Activated T-helper 2 cell treated with anti-CD3 and anti-CD28 coated beads, Interferon-gamma antibody, Interleukin-2, Interleukin-4, amounts not matched to agents 10 μg/mL and 5 μg/mL and 100 μg/mL, durations not matched to agents 14 hours and 24 hours and 36 hours (primary cell): ENCODE measurements around the gene CD151. TPM values are rescaled to one million over a fixed set of nuclear protein-coding genes. Genes with fewer than 3 reads are reported as not detected.

Experiments
- DNase-seq: peaks from one replicate; pipeline ENCODE4 v3.0.0; 2021; ENCODE audit warnings: low spot score
- H3K27ac Mint-ChIP-seq: one replicate; pipeline ENCODE4 v1.8.0; 2021; ENCODE audit warnings: mixed read lengths
- H3K27me3 Mint-ChIP-seq: one replicate; pipeline ENCODE4 v1.8.0; 2021; ENCODE audit warnings: low read depth, mixed read lengths
- H3K36me3 Mint-ChIP-seq: one replicate; pipeline ENCODE4 v1.8.0; 2021; ENCODE audit warnings: low read depth, mixed read lengths
- H3K4me1 Mint-ChIP-seq: one replicate; pipeline ENCODE4 v1.8.0; 2021; ENCODE audit warnings: low read depth, mixed read lengths
- H3K4me3 Mint-ChIP-seq: one replicate; pipeline ENCODE4 v1.8.0; 2021; ENCODE audit warnings: low read depth, mild to moderate bottlenecking, moderate library complexity, mixed read lengths
- H3K9me3 Mint-ChIP-seq: one replicate; pipeline ENCODE4 v1.8.0; 2021; ENCODE audit warnings: mixed read lengths
- intact Hi-C: fragments of 100-400 bp; cut with micrococcal nuclease; formaldehyde crosslinking; loops from one replicate; pipeline ENCODE4 v1.15.1; 2023
- total RNA-seq: library from RNA; stranded (reverse); gene quantifications from 2 replicates; pipeline ENCODE4 v1.2.3, GENCODE V29; 2022

CD151 gene
- total RNA-seq, 1 donor from 2014 or later: 95.7 TPM

DNA sequence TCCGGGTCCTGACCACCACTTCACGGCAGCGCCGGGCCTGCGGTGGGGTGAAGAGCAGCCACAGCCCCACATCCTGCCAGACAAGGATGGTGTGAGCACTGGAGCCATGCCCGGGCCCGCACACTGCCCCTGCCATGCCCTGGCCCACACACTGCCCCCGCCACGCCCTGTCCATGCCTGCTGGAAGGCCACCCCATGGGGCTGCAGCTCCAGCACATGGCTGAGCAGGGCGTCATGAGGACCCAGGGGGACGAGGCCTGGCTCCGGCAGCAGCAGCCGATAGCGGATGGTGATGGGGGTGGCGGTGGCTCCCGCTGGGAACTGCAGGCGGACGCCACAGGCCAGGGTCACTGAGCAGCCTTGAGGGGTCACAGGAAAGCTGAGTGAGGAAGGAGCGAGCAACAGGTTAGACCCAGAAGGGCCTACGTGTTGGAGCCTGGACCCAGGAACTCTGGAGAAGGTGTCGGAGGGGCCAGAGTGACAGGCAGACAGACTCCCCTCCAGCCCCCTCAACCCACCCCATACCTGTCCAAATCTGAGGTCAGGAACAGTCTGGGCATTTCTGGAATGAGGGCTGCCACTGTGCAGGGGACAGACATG, 30.6 kb upstream of the CD151 start:
- H3K27ac Mint-ChIP-seq: no peak overlapping the region
- no peak for DNase-seq
- H3K9me3 Mint-ChIP-seq: no peaks in the 10 kb centered on the region
- intact Hi-C loops: no loop called here
- H3K4me1 Mint-ChIP-seq: no peaks in the 10 kb centered on the region
- H3K27me3 Mint-ChIP-seq: no peaks in the 10 kb centered on the region
- no peak overlapping the region for H3K4me3 Mint-ChIP-seq
- H3K36me3 Mint-ChIP-seq: peaks cover 4% of the 10 kb centered on the region

DNA sequence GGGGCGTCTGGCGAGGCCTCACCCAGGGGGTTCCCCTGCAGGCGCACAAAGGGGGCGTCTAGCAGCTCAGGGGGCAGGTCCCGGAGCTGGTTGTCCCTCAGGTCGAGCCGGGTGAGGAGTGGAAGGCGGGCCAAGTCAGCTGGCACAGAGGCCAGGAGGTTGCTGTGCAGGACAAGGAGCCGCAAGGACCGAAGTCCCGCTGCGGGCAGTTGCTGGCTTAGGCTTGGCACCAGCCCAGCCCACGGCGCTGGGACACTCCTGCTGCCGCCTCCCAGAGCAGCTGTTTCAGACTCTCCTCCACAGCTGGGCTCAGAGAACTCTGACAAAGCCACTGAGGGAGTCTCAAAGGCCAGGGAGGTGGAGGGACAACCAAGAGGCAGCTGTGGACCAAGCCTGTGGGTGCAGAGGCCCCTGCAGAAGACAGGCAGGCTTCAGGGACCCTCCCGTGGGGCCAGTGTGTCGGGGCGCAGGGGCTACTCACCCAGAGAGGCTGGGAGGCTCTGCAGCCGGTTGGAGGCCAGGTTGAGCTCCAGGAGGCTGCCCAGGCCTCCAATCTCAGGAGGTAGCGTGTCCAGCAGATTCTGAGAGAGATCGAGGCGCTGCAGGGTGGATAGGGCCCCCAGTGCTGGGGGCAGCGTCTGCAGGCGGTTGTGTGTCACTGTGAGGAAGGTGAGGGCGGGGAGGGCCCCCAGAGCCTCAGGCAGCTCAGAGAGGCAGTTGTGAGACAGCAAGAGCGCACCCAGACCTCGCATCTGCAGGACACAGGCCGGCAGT, 29.9 kb upstream of the CD151 start:
- Mint-ChIP-seq H3K36me3 (peaks cover 6% of the 10 kb centered on the region), H3K4me1 (peaks cover 2% of the 10 kb centered on the region), H3K9me3 (no peaks in the 10 kb centered on the region), H3K27me3 (no peaks in the 10 kb centered on the region), H3K4me3 (peak overlapping the region; percentile 79), H3K27ac (no peak overlapping the region)
- DNase-seq: no peak
- intact Hi-C loops: no loop called here

DNA sequence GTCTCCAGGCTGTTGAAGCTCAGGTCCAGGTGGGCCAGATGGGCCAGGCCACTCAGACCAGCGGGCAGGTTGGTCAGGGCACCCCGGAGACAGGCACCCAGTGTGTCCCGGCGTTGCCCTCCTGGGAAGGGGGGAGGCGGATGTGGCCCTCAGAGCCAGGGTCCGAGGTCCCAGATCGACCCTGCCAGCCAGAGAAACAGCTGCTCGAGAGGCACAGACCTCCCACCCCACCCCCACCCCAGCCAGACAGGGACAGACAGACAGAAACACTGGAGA, 29.3 kb upstream of the CD151 start:
- no peaks in the 10 kb centered on the region for H3K9me3 Mint-ChIP-seq
- DNase-seq: no peak
- intact Hi-C loops: no loop called here
- peaks cover 3% of the 10 kb centered on the region for H3K4me1 Mint-ChIP-seq
- H3K27me3 Mint-ChIP-seq: no peaks in the 10 kb centered on the region
- H3K4me3 Mint-ChIP-seq: peak overlapping the region; percentile 79
- H3K27ac Mint-ChIP-seq: no peak overlapping the region
- H3K36me3 Mint-ChIP-seq: peaks cover 7% of the 10 kb centered on the region

DNA sequence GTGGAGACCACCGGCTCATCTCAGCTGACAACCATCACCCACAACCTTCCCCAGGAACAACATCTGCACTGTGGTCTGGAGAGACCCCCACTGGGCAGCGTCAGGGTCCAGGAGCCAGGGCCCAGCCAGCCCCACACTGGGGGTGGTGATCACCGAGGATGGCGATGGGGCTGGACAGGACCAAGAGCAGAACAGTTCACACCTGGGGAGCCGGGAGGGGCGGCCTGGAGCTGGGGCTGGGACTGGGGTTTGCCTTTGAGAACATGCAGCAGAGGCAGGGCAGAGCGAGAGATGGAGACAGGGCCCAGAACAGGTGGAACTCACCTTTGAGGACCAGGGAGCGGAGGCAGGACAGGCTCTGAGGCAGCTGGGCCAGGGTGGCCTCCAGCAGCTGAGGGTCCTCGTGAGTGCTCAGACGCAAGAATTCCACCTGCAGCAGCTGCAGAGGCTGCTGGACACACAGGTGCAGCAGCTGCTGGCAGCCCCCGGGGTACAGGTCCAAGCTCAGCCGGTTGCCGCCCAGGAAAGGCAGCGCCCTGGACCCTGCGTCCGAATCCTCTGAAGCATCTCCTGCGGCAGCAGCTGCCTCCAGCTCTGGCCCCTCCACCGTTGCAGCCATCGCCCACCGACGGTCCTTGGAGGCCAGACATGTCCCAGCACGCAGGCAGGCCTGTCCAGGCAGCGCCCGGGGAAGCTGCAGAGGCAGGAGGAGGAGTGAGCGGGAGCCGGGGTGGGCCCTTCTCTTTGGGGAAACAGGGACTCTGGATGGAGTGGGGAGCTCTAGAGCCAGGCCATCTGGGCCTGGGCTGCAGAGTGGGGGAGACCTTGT, 28.8 kb upstream of the CD151 start:
- peaks cover 3% of the 10 kb centered on the region for H3K4me1 Mint-ChIP-seq
- intact Hi-C loops: no loop called here

DNA sequence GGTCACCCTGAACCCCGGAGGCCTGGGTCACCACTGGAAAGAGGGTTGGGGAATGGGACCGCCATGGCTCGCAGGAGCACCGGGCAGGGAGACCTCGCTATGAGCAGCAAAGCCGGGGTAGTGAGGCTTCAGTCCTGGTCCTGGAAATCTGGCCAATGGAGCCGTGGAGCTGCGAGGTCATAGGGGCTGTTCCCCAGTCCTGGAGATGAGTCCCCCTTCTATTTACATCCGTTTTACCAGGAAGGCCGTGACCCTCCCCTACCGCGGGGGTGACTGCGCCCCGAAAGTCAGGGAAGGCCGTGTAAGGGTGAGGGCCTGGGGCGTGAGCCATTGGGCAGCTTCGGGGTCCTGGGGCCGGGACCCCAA, 28.2 kb upstream of the CD151 start:
- H3K27me3 Mint-ChIP-seq: no peaks in the 10 kb centered on the region
- H3K4me1 Mint-ChIP-seq: peaks cover 3% of the 10 kb centered on the region
- intact Hi-C loops: no loop called here
- peaks cover 10% of the 10 kb centered on the region for H3K36me3 Mint-ChIP-seq
- H3K4me3 Mint-ChIP-seq: peak overlapping the region; percentile 79
- DNase-seq: no peak
- H3K27ac Mint-ChIP-seq: peak overlapping the region; percentile 63
- no peaks in the 10 kb centered on the region for H3K9me3 Mint-ChIP-seq

More for the DNA sequence above, 28.8 kb upstream of the CD151 start:
- Mint-ChIP-seq H3K9me3 (no peaks in the 10 kb centered on the region), H3K36me3 (peaks cover 9% of the 10 kb centered on the region), H3K27me3 (no peaks in the 10 kb centered on the region), H3K27ac (peak overlapping the region; percentile 63), H3K4me3 (peak overlapping the region; percentile 79)
- no peak for DNase-seq

DNA sequence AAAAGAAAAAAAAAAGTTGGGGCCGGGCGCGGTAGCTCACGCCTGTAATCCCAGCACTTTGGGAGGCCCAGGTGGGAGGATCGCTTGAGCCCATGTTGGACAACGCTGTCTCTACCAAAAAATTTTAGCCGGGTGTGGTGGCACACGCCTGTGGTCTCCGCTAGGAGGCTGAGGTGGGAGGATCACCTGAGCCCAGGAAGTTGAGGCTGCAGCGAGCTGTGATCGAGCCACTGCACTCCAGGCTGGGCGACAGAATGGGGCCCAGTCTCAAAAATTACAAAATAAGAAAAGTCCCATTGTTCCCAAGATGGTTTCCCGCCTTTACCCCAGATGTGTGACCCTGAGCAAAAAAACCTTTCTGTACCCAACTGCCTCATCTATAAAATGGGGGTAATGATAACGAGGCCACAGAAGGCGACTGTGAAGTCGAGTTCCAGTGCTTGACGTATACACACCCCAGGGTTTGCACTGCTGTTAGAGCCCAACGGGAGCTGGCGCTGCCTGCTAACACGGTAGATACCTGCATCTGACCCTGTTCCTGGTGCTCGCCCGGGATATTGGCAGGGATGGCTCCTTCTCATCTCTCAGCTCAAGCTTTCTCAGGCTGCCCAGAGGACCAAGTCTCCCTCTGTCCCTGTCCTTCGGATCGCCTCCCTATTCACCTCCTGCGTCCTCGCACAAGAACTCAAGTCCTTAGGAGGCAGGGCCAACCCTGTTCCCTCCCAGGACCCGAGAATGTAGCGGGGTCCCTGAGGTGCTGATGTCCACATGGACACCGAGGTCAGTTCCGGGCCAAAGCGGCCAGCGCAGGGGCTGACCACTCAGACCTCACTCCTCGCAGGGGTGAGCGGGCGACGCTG, 24.1 kb upstream of the CD151 start:
- intact Hi-C loops: loop anchor here (1.0 kb wide), 2 partner anchors 11 kb away; no protein-coding TSS in a partner anchor
- Mint-ChIP-seq H3K27me3 (no peaks in the 10 kb centered on the region), H3K27ac (peak overlapping the region; percentile 94), H3K36me3 (peaks cover 40% of the 10 kb centered on the region), H3K4me3 (peak overlapping the region; percentile 90), H3K9me3 (no peaks in the 10 kb centered on the region), H3K4me1 (peaks cover 15% of the 10 kb centered on the region)
- DNase-seq: no peak

DNA sequence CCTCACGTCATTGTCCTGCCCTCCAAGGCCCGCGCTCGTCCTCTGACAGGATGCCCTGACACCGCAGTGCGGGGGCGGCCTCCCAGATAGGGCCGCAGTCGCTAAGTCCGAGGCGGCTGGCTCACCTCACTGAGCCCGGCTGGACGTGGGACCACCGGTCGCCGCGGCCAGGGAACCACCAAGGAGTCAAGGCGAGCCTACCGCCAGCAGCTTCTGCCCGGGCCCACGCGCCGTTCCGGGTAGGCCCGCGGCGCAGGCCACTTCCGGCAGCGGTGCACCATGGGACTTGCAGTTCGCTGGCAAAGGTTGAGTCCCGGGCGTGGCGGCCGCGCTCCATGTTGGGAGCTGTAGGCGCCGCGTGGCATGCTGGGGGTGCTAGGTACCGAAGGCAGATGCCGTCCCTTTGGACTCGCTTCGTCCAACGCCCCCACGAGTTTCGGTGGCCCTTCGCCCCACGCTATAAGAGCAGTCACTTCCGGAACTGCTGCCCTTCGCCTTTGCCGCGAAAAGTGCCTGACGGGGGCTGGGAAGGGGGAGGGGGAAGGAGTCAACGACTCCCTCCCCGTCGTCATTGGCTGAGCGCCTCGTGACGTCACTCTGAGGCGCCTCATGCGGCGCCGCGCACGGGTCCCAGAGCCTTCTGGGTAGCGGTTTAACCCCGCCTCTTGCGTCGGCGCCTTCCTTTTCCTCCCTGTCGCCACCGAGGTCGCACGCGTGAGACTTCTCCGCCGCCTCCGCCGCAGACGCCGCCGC, 23.3 kb upstream of the CD151 start, which contains the start of gene RPLP2:
RPLP2 (plus strand) TSS at position 681 of the 753 bp plus-strand sequence. CDS start 268 bp downstream, outside the sequence.
- intact Hi-C loops: loop anchor here (1.0 kb wide), 2 partner anchors 10 to 12 kb away; no protein-coding TSS in a partner anchor
- peak within 1 kb of the TSS; percentile 90 for H3K4me3 Mint-ChIP-seq
- H3K27me3 Mint-ChIP-seq: no peaks in the 10 kb centered on the region
- DNase-seq: peak; percentile 95
- no peaks in the 10 kb centered on the region for H3K9me3 Mint-ChIP-seq
- H3K4me1 Mint-ChIP-seq: peaks cover 15% of the 10 kb centered on the region
- H3K27ac Mint-ChIP-seq: peak within 1 kb of the TSS; percentile 94
- peaks cover 43% of the 10 kb centered on the region for H3K36me3 Mint-ChIP-seq

DNA sequence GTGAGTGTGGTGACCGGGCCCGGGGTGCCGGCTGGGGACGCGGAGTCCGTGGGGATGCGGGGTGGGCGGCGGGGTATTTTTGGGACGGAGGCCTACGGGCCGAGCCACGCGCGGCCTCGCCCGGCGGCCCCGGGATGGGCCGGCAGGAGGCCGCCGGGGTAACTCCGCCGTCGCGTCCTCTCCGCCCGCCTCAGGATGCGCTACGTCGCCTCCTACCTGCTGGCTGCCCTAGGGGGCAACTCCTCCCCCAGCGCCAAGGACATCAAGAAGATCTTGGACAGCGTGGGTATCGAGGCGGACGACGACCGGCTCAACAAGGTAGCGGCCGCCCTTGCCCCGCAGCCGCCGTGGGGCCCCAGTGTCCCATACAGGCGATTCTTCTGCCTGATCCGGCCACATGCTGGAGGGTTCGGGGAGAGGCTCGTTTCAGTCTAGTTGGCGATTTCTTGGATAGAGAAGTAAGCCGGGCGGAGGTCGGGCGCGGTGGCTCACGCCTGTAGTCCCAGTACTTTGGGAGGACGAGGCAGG, 22.6 kb upstream of the CD151 start:
- Mint-ChIP-seq H3K27ac (peak overlapping the region; percentile 94), H3K27me3 (no peaks in the 10 kb centered on the region), H3K9me3 (no peaks in the 10 kb centered on the region), H3K4me3 (peak overlapping the region; percentile 90), H3K36me3 (peaks cover 43% of the 10 kb centered on the region), H3K4me1 (peaks cover 15% of the 10 kb centered on the region)
- no peak for DNase-seq
- intact Hi-C loops: no loop called here

DNA sequence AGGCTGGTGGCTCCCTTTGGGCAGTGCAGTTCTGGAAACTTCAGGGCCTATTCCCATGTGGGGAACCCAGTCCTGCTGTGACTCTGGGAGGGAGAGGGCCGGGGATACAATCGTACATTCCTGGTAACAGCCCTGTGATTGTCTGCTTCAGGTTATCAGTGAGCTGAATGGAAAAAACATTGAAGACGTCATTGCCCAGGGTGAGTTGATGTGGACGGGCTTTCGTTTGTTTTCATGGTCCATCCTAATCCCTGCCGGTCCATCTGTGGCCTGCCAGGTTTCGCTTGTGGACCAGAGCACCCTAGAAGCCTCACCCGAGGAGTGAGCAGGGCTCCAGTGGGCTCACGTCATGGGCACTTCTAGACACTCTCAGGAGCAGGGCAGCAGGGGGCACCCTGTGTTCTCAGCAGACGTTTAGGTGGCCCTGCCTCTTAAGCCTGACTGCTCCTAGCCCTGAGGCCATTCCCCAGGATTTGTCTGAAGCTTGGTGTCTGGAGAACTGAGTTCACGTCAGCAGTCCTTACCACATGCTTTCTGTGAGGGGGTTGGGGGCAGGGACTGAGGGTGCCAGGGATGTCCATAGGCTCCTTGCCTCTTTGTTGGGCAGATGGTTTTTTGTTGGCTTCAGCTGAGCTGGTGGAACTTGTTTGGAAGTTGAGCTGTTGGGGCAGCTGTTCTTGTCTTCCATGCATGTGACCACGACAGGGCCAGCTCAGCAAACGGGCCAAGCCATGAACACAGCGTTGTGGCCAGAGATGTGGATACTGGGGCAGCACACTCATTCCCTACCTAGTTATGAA, 21.1 kb upstream of the CD151 start:
- no peaks in the 10 kb centered on the region for H3K9me3 Mint-ChIP-seq
- peak overlapping the region; percentile 90 for H3K4me3 Mint-ChIP-seq
- peaks cover 15% of the 10 kb centered on the region for H3K4me1 Mint-ChIP-seq
- intact Hi-C loops: no loop called here
- H3K27me3 Mint-ChIP-seq: no peaks in the 10 kb centered on the region
- H3K36me3 Mint-ChIP-seq: peaks cover 46% of the 10 kb centered on the region
- H3K27ac Mint-ChIP-seq: peak overlapping the region; percentile 81
- no peak for DNase-seq

DNA sequence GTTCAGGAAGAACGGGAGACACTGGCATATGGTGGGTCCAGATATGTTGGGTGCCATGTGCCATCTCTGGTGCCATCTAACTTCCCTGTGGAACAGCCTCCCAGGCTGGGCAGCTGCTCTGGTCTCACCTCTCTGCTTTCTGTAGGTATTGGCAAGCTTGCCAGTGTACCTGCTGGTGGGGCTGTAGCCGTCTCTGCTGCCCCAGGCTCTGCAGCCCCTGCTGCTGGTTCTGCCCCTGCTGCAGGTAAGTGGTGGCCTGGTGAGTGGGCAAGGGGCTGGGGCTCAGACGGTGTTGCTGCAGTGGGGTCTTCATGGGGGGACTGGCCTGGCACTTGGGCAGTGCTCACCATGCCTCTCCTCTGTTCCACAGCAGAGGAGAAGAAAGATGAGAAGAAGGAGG, 20.4 kb upstream of the CD151 start:
- H3K36me3 Mint-ChIP-seq: peaks cover 46% of the 10 kb centered on the region

DNA sequence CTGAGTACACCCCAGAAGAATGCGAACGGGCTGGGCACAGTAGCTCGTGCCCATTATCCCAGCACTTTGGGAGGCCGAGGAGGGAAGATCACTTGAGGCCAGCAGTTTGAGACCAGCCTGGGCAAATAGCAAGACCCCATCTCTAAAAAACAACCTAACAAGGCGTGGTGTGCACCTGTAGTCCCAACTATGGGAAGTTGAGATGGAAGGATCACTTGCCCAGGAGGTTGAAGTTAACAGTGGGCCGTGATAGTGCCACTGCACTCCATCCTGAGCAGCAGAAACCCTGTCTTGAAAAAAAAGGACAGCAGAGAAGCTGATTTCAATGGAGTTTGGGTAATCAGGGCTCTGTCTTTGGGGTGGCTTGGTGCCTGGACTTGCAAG, 19.7 kb upstream of the CD151 start:
- peaks cover 12% of the 10 kb centered on the region for H3K4me1 Mint-ChIP-seq
- no peaks in the 10 kb centered on the region for H3K27me3 Mint-ChIP-seq
- DNase-seq: no peak
- H3K4me3 Mint-ChIP-seq: no peak overlapping the region
- intact Hi-C loops: no loop called here
- H3K9me3 Mint-ChIP-seq: no peaks in the 10 kb centered on the region
- H3K27ac Mint-ChIP-seq: peak overlapping the region; percentile 42
- peaks cover 42% of the 10 kb centered on the region for H3K36me3 Mint-ChIP-seq

More for the DNA sequence above, 20.4 kb upstream of the CD151 start:
- H3K4me1 Mint-ChIP-seq: peaks cover 15% of the 10 kb centered on the region
- H3K27ac Mint-ChIP-seq: peak overlapping the region; percentile 42
- intact Hi-C loops: no loop called here
- H3K27me3 Mint-ChIP-seq: no peaks in the 10 kb centered on the region
- no peak for DNase-seq
- H3K9me3 Mint-ChIP-seq: no peaks in the 10 kb centered on the region
- peak overlapping the region; percentile 37 for H3K4me3 Mint-ChIP-seq
